ENCODE data around the gene BEND7. TPM values are rescaled to one million over a fixed set of nuclear protein-coding genes. Genes with fewer than 3 reads are reported as not detected.

BEND7 gene
- total and polyA plus RNA-seq, 2 donors from 2014 or later, result 16.7 to 37.9 TPM

DNA sequence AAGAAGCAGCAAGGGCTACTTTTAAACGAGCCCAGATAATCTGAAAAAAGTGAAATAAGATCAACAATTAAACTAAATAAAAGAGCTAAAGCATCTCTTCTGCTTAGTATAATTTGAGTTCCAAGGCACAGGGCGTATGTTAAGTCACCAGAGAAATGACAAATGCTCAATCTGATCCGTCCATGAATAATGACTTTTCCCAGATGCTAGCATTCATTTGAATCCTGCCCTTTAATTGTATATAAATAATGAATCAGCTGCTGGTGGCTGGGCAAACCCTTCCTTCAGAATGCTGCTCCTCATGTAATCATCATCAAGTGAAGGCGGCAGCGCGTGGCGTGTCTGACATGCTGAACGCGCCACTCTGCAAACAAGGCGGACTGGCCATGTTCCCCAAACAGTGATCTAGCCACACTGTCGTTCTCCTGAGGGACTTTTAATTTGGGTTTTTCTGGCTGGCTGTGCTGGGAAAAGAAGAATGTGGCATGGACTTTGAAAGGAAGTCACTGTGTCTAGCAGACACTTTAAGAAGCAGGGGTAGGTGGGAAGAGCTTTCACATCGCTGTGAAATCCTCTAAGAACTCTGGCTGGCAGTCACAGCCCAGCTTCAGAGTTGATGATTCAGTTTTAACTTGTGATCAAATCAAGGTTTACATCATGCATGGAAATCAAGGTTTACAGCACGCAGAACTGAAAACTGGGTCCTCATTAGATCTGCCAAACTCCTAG, 70.7 kb downstream of the BEND7 start:
- no peak for FAIRE-seq
- intact Hi-C loops (cut with DNase I), result no loop called here
- no peak overlapping the region for H3K27ac ChIP-seq (ENCODE audit: low read depth in 2 of 2, low read length in 2 of 2)
- H3K9me3 ChIP-seq (ENCODE audit: control insufficient read depth in 2 of 3, insufficient read depth in 1 of 3, low read length in 3 of 3), result no peaks in the 10 kb centered on the region
- no peak overlapping the region for H3K9ac ChIP-seq (ENCODE audit: low read length in 3 of 3)
- peaks cover 0 to 4% (median 0%) of the 10 kb centered on the region in 3 donors for H3K36me3 ChIP-seq (ENCODE audit: control insufficient read depth in 2 of 3, insufficient read depth in 3 of 3, low read length in 3 of 3)
- TF ChIP-seq, protein P1, sequence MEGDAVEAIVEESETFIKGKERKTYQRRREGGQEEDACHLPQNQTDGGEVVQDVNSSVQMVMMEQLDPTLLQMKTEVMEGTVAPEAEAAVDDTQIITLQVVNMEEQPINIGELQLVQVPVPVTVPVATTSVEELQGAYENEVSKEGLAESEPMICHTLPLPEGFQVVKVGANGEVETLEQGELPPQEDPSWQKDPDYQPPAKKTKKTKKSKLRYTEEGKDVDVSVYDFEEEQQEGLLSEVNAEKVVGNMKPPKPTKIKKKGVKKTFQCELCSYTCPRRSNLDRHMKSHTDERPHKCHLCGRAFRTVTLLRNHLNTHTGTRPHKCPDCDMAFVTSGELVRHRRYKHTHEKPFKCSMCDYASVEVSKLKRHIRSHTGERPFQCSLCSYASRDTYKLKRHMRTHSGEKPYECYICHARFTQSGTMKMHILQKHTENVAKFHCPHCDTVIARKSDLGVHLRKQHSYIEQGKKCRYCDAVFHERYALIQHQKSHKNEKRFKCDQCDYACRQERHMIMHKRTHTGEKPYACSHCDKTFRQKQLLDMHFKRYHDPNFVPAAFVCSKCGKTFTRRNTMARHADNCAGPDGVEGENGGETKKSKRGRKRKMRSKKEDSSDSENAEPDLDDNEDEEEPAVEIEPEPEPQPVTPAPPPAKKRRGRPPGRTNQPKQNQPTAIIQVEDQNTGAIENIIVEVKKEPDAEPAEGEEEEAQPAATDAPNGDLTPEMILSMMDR (IDR thresholded peaks at IDR 0.05; ENCODE audit: borderline replicate concordance, extremely low read depth, insufficient read depth), result no peak
- H3K27me3 ChIP-seq (ENCODE audit: control insufficient read depth, insufficient read depth, low read length), result no peaks in the 10 kb centered on the region
- H3K4me1 ChIP-seq (ENCODE audit: control insufficient read depth in 2 of 3, insufficient read depth in 2 of 3, low read depth in 1 of 3, low read length in 3 of 3), result no peaks in the 10 kb centered on the region
- no peak overlapping the region for H3K4me3 ChIP-seq (ENCODE audit: low read length in 3 of 3)
- no peak for DNase-seq

DNA sequence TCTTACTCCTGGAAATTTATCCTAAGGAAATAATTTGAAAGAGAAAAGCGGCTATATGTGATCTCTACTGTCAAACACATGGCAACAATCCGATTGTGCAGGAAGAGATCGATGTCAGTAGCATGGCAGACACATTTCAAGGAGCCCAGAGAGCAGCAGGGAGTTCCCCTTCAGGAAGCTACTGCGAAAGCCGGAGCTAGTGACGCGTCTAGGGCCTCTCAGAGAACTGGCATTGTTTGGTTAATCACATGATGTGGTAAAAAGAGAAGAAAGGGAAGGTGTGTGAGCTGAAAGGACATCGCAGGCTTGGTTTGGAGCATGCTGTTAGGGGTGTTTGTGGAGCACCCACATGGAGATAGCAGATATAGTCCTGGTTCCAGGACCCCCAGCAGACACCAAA, 74.9 kb downstream of the BEND7 start:
- Histone ChIP-seq H3K9me3 (ENCODE audit: control insufficient read depth in 2 of 3, insufficient read depth in 1 of 3, low read length in 3 of 3) (no peaks in the 10 kb centered on the region), H3K27ac (ENCODE audit: low read depth in 2 of 2, low read length in 2 of 2) (no peak overlapping the region), H3K9ac (ENCODE audit: low read length in 3 of 3) (no peak overlapping the region), H3K4me1 (ENCODE audit: control insufficient read depth in 2 of 3, insufficient read depth in 2 of 3, low read depth in 1 of 3, low read length in 3 of 3) (no peaks in the 10 kb centered on the region), H3K4me3 (ENCODE audit: low read length in 3 of 3) (no peak overlapping the region), H3K27me3 (ENCODE audit: control insufficient read depth, insufficient read depth, low read length) (no peaks in the 10 kb centered on the region), H3K36me3 (ENCODE audit: control insufficient read depth in 2 of 3, insufficient read depth in 3 of 3, low read length in 3 of 3) (peaks cover 0 to 12% (median 8%) of the 10 kb centered on the region in 3 donors)
- TF ChIP-seq, protein P1 (IDR thresholded peaks at IDR 0.05; ENCODE audit: borderline replicate concordance, extremely low read depth, insufficient read depth), result no peak
- DNase-seq (no peak), FAIRE-seq (no peak)
- intact Hi-C loops (cut with DNase I), result no loop called here

DNA sequence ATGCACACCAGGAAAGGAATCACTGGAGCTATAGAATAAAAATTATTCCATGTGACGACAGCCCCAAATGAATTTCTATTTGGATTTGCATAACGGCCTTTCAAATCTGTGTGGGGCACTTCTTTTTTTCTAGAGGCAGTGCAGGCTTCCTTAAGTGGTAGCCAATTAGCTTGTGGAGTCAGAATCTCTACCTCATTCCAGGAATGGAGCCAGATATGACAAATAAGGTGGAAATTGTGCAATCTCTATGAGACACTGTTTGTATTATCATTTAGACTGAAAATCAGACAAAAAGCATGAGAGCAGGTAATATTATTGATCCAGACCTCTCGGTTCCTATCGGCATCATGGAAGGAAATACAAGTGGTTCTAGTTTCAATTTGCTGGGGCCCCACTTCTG, 78.7 kb downstream of the BEND7 start:
- Histone ChIP-seq H3K36me3 (ENCODE audit: control insufficient read depth in 2 of 3, insufficient read depth in 3 of 3, low read length in 3 of 3) (peaks cover 0 to 32% (median 16%) of the 10 kb centered on the region in 3 donors), H3K9me3 (ENCODE audit: control insufficient read depth in 2 of 3, insufficient read depth in 1 of 3, low read length in 3 of 3) (no peaks in the 10 kb centered on the region), H3K27ac (ENCODE audit: low read depth in 2 of 2, low read length in 2 of 2) (no peak overlapping the region), H3K4me1 (ENCODE audit: control insufficient read depth in 2 of 3, insufficient read depth in 2 of 3, low read depth in 1 of 3, low read length in 3 of 3) (no peaks in the 10 kb centered on the region), H3K4me3 (ENCODE audit: low read length in 3 of 3) (no peak overlapping the region), H3K27me3 (ENCODE audit: control insufficient read depth, insufficient read depth, low read length) (no peaks in the 10 kb centered on the region), H3K9ac (ENCODE audit: low read length in 3 of 3) (no peak overlapping the region)
- FAIRE-seq, result no peak
- no peak for DNase-seq
- intact Hi-C loops (cut with DNase I), result no loop called here
- TF ChIP-seq, protein P1 (IDR thresholded peaks at IDR 0.05; ENCODE audit: borderline replicate concordance, extremely low read depth, insufficient read depth), result no peak
